VCaP (cell line): Measurements from ENCODE around the gene DCAF7.

ENCODE experiments used
- H3K27ac ChIP-seq: fragments of 450-650 bp; 2 replicates; pipeline ENCODE4 v1.5.1; 2017
- CTCF ChIP-seq: fragments of 450-650 bp; conservative IDR thresholded peaks from 2 replicates; pipeline ENCODE4 v1.5.1; 2017; ENCODE audit warnings: mild to moderate bottlenecking, moderate library complexity

Gene DCAF7

GRCh38 chr17:63611354-63611753 is 61.1 kb downstream of the DCAF7 start:
- H3K27ac ChIP-seq, result peak overlapping the region; percentile 12; the same call in 1 of the 2 replicates

GRCh38 chr17:63613663-63614062 is 63.4 kb downstream of the DCAF7 start:
- no peak overlapping the region for H3K27ac ChIP-seq
- no peak for TF ChIP-seq CTCF

More at GRCh38 chr17:63611354-63611753, 61.1 kb downstream of the DCAF7 start:
- no peak for TF ChIP-seq CTCF

- no peak for TF ChIP-seq CTCF
These were observed 71.0 kb downstream of the DCAF7 start for GRCh38 chr17:63621229-63621683.

GRCh38 chr17:63621684-63622573 is 71.7 kb downstream of the DCAF7 start, which contains the start of gene MAP3K3:
MAP3K3 (plus strand) TSS chr17:63622417; CDS start chr17:63622760, 343 bp downstream.
- peak; percentile 6; the same call in 1 of the 2 replicates for TF ChIP-seq CTCF
- H3K27ac ChIP-seq, result peak within 1 kb of the TSS; percentile 88

More at GRCh38 chr17:63621229-63621683, 71.0 kb downstream of the DCAF7 start:
- H3K27ac ChIP-seq, result peak overlapping the region; percentile 88

- H3K27ac ChIP-seq, result peak overlapping the region; percentile 88
These were observed 72.5 kb downstream of the DCAF7 start for GRCh38 chr17:63622574-63623390.

GRCh38 chr17:63623786-63624530 is 73.7 kb downstream of the DCAF7 start:
- peak overlapping the region; percentile 88 for H3K27ac ChIP-seq
- TF ChIP-seq CTCF, result no peak

More at GRCh38 chr17:63622574-63623390, 72.5 kb downstream of the DCAF7 start:
- TF ChIP-seq CTCF, result no peak
